Tongue (tissue), 2 donors: ENCODE data around the gene SLC9A1. TPM values are rescaled to one million over a fixed set of nuclear protein-coding genes. Genes with fewer than 3 reads are reported as not detected.
A peak's percentile ranks its signal among the peaks of the same experiment; 100 is the strongest.

Experiments
- DNase-seq: peaks from one replicate; pipeline ENCODE4 v3.0.0-alpha.2; 2015
- total RNA-seq: library from RNA; depleted of rRNA; stranded (reverse); fragments of >200 nt; gene quantifications from one replicate; pipeline ENCODE4 v1.2.3, GENCODE V29; 2014

The SLC9A1 gene
- total RNA-seq, 1 donor from 2014 or later, result 6.4 TPM

DNA sequence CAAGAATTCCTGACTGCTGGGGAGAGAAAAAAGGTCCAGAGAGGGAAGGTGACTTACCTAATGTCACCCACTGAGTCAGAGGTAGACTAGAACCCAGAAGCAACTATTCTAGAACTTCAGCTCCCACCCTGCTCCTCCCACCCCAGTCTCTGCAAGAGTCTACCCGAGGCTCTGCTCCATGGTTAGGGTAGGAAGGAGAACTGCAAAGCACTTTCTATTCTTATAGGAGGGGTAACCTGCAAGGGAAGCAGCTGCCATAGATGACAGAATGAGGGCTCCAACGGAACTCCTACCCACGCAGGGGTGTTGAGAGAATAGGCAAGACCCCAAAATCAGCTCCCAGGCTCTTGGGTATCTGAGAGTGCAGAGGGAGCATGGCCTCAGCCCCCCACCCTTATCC is 4.3 kb downstream of the SLC9A1 start:
- no peak for DNase-seq

DNA sequence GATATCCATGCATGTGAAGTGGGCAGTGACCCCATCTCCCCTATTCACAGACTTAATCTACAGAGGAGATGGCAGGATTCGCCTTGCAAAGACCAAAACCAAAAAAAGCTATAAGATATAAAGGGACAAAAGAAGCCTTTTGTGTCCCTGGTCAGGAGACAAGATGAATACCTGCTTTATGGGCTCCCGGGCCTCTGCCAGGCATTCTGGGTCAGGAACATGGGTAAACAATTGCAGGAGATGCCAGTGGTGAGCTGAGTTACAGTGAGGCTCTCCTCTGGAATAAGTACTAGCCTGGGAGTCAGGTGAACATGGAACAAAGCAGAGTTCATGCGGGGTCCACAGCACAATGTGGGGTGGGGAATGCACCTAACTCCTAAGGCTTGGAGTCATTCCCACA is 4.7 kb downstream of the SLC9A1 start:
- no peak for DNase-seq

DNA sequence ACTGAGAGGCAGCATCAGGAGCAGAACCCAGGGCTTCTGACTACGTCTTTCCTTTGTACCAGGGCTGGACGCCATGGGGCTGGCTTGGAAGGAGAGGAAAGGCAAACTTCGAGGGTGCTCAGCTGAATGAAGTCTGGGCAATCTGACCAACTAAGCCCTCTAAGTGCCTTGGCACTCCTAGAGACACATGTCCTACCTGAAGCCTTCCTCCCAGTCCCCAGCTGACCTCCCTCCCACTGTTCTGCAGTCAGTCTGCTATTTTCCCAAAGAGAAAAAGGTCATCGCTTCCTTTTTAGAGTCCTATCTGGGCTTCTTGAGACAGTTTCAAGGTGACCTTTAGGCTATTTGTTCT is 5.2 kb downstream of the SLC9A1 start:
- DNase-seq, result no peak

DNA sequence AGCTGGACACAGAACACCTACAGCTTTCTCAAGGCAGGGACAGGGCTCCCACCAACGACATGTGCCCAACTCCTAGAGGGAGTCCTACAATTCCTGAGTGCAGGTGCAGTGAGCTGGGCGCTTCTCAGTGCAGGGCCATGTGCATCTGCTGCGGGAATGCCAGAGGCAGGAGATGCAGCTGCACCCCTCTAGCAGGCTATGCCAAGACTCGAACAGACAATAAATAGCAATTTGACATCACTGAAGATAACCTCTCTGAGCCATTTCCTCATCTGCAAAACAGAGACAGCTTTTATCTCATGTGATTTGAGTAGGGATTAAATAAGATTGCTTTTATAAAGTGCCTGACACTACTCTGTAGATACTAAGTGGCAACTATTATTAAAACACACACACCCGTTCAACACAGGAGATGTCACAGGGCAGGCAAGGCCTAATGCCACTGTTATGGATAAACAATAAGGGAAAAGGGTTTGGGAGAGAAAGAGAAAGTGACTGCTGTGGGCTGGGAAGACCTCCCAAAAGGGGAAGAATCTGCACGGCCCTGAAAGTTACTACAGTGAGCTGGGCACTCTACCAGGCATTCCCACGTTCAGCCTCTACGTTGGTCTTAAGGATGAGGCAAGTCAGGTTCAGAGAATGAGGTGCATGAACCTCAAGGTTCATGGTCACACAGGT is 5.7 kb downstream of the SLC9A1 start:
- DNase-seq, result no peak

DNA sequence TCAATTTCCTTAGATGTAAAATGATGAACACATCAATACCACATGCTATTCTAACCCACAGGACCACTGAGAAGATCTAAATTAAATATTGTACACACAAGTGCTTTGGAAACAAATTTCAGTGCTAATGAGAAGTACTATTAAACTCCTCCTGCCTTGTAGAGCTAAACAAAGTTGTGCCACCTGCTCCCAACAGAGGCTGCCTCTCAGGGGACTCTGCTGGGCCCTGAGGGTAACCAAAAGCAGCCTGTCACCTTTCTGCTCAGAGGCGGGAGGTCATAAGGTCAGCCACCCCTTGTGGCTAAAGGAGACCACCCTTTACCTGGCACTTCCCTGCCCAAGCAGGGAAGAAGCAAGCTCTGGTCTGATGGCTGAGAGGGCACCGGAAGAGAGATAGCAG is 6.3 kb downstream of the SLC9A1 start:
- no peak for DNase-seq

DNA sequence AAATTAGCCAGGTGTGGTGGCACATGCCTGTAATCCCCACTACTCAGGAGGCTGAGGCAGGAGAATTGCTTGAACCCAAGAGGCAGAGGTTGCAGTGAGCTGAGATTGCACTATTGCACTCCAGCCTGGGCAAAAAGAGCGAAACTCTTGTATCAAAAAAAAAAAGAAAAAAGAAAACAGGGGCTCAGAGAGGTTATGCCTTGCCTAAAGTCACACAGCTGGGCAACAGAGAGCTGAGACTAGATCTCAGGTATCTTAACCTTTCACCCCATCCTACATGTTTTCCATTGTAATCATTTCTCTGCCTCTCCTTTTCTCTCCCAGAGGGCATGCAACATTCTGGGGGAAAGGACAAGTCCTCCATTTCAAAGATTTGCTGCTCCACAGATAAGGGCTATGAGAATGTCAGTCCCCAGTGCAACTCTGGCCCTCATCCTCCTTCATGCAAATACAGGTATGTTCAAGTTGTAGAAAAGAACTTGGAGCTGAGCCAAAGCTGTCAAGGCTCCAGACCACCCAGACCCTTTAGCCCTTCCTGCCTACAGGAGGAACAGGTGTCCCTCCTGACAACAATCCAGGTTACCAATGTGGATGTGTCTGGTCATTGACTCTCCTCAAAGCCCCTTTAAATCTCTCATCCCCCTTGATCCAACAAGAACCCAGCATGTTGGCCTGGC is 6.9 kb downstream of the SLC9A1 start:
- DNase-seq, result no peak

DNA sequence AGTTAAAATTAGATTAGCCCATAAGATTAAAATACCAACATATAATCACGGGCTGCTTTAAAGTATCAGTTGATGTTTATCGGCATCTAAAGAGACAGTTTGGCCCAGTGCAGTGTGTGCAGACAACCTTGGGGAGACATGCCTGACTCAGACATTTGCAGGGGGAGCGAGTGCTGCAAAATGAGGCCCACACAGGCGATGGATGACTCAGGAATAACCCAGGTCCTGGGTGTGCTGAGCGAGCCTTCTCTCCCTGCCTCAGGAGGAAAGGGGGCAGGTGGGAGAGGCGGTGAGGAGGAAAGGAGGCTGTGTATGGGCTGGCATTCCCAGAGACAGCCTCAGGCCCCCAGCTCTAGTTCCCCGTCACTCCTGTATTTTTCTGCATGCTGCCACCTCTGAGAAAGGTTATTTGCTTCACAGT is 9.0 kb downstream of the SLC9A1 start:
- no peak for DNase-seq

DNA sequence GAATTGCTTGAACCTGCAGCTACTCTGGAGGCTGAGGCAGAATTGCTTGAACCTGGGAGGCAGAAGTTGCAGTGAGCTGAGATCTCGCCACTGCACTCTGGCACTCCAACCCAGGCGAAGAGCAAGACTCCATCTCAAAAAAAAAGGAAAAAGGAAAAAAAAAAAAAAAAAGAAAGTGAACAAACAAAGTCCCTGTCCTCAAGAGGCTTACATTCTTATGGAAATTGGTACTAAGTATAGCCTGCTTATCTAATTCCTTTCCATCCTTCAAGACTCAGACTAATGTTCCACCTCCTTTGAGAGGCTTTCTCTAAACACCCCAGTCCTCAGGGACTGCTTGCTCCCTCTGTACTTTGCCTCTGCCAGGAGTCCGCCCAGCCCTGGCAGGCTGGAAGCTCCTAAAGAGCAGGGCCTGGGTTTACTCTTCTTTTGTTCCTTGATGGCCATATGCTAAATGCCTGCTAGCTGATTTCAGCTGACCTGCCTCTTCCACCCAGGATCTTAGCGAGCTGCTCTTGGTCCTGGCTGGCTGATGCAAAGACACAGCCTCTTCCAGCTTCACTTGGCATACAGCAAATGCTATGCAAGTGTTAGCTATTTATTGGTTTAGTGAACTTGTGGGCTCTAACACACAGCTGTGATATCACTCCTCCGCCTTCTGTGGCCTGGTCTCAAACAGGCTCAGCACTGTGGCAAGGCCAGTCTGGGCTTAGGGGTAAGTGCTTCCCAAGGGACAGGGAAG is 9.8 kb downstream of the SLC9A1 start:
- peak; percentile 75 for DNase-seq

DNA sequence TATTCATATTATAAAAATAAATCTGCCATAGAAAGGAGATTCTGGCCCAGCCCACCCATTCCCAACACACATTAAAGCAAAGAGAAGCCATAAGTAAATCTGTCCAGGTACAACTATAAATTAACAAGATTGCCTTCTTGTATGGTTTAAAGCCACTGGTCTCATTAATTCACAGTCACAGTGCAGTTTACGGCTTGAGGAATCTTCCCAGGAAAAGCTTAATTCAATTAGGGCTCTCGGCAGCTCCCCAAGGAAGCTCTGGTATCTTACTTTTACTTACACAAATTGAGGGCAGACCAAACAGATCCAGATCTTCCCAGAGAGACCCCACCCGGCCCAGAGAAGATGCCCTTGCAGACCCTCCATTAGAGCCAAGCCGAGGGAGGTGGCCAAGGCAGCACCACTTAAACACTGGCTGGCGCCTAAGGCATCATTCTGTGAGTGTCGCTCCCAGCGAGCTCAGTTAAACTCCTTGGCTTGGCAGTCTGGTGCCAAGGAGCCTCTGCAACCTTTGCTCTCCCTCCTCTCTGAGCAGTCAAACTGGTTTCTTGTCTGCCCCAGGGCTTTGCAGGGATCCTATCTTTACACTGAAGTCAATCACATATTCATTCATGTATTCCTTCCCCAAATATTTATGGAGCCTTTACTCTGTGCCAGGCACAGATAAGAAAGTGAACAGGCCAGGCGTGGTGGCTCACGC is 10.7 kb downstream of the SLC9A1 start:
- no peak for DNase-seq

DNA sequence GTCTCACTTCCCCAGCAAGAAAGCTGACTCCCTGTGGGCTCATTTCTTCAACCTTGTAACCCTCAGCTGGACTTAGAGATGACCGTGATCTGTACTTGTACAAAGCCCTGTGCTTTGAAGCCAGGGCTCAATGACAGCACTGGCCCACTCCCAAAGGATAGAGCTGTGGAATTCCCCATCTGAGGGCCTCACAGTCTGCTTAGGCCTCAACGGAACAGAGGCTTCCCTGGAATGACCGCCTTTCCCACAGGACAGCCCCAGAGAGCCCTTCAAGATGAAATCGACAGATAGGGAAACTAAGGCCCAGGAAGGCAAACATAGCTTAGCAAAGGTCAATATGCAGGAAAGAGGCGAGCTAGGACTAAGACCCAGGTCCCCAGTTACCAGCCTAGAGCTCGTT is 11.5 kb downstream of the SLC9A1 start:
- DNase-seq, result no peak

DNA sequence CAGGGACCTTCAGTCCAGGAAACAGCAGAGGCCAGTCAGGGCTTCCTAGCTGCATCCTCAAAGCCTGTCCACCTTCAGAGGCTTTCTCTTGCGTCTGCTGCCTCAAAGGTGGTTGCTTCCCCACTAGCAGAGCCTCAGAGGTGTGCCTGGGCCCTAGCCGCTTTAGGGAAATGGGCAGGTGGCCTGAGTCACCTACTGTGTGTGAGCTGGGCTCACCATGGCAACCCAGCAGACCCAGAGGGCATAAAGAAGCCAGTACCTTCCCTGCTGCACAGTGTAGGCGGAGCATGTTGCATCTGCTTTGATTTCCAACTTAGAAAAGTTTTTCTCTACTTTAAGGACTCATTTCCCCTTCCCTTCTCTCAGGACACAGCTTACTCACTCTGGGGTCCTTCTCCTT is 12.5 kb downstream of the SLC9A1 start:
- DNase-seq, result no peak

DNA sequence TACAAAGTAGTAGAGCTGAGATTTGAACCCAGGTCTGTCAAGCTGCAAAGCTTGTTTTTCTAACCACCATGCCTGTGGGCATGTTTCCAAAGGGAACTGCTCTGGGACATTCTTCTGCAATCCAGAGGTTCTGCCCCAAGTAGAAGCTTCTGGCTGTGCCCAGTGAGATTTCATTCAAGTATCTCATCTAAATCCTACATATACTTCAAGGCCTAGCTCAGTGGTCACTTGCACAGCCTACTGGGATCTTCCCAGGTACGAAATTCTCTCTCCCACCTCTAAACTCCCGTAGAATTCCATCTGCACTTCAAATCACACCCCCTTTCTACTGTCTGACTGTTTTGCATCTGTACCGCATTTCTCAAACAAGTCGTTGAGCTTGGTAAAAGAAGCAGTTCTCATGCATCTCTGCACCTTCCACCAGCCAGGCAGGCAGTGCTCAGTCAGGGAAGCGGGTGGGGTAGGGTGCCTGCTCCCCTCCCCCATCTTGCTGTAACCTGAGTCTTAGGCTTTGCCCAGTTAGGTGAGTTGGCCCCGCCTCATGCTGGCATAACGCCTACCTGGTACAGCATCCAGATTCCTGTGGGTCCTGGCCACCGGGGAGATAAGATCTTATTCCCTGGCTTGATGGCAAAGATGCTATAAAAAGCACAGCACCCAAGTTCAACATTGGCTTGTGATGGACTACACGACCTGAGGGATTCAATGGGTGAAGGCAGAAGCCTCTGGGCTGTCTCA is 13.5 kb downstream of the SLC9A1 start:
- no peak for DNase-seq

DNA sequence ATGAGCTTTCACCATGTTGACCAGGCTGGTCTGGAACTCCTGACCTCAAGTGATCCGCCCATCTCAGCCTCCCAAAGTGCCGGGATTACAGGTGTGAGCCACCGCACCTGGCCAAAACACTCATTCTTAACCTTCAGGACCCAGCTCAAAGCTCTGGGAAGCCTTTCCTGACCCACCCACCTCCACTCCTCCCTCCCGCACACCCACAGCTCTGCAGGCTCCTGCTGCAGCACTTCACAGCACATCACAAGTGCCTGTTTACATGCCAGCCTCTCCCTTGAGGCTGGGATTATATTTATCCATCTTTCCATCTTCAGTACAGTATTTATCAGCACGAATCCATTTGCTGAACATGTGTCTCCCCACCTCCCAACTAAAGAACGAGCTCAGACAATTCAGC is 14.9 kb downstream of the SLC9A1 start:
- DNase-seq, result no peak

DNA sequence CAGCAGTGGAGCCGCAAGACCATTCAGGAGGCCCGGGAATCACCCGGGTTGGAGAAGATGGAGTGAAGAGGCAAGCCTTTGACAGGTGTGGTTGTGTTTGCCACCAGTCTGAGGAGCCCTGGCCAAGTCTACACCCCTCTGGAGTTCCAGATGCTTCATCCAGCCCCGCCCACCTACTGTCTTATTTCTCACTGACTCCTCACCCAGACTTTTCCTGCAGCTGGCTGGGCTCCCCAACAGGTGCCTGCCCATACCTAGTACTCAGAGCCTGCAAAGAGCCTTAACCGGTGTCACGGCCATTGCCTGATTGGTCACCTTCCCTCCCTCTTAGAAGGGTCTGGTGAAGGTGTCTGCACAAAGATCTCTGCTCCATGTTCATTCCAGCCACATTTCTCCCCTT is 16.0 kb downstream of the SLC9A1 start:
- no peak for DNase-seq

DNA sequence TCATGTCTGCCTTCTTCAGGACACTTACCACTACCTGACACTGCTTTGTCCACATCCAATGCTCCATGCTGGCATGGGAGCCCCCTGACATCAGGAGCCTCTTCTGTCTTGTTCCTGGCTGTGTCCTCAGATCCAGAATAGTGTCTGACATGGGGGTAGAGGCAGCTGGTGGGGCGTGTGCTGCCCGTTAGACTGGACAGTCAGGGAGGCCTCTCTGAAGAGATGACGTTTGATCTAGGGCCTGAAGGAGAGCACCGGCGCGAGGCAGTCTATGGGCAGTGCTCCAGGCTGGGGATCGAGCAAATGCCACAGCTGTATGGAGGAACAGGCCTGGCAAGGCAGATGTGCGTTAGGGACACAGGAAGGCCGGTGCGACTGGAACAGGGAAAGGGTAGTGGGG is 16.6 kb downstream of the SLC9A1 start:
- DNase-seq, result no peak

DNA sequence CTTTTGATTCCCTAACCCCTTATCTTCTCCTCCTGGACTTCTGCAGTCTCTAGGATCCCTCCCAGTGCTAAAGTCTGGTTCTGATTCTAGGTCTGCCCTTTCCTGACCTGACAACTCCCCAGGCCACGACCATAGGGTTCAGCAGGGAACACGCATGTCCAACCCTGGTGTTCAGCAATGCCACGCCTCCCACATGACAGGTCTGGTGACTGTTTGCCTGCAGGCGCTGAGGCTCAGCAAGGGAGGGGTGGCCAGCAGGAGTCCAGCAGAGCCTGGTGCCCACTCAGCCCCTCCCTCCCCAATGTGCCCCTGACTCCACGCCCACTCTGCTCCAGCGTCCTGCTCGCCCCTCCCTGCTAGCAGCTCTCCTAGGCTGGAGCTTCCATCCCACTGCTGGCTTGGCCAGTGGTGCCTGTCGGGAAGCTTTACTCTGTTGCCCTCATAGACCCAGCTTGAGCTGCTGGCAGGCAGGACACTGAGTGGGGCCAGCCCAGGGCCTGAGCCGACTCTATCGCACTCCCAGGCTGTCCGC is 17.3 kb downstream of the SLC9A1 start:
- no peak for DNase-seq

DNA sequence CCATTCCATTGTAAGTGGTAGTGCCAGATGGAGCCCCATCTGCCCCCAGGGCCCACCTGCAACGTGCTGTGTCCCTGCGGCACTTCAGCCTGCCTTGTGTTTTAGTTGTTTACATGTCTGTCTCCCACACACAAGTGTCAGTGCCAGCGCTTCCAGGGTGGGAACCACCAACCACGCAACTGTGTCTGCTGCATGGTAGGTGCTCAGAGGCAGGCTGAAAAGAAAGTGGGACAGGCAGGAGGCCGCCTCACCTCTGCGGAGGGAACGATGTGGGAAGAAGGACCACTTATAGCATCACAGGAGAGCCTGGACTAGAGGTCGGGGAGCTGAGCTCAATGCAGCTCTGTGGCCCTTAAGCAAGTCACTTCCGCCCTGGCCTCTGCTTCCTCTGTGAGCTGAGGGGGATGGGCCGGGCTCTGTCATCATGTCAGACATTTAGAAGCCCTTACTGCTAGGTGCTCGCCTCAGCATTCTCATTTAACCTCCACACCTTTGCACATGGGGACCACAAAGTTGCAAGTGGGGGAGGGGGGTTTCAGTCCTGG is 17.9 kb downstream of the SLC9A1 start:
- DNase-seq, result no peak

DNA sequence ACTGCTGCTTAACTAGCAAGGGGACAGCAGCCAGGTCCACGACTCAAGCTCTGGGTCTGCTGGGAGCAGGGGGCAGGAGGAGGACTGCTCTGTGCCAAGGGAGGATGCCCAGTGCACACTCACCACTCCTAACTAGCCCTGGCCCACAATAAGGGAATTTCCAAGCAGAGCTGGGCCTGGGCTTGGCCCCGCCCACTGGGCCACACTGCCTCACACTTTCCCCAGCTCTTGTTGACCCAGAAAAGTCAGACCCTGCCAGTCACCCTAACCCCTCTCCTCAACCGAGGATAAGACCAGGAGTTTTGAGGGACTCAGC is 18.7 kb downstream of the SLC9A1 start:
- DNase-seq, result no peak

DNA sequence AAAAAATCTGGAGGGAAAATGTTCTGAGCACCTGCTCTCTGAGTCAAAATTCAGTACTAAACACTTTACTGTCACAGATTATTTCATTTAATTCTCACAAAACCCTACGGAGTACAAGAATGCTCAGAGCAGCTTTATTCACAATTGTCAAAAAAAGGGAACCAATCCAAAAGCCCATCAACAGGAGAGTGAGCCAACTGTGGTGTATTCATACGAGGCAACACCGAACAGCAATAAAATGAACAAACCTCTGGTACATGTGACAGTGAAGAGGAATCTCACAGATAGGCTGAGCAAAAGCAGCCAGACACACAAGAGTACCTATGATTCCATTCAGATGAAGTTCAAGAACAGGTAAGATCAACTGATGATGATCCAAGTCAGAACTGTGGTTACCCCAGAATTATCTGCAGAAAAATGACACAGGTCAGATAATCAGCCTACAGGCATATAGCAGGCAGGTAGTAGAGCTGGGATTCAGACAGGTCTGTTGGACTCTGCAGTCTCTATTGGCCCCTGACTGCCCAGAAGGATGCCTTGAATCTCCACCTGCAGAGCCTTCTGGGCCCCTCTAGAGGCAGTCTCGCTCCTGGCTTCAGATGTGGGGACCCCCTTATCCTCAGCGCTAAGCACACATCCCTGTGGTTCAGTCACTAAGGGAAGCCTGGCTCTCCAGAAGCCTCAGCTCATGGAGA is 19.2 kb downstream of the SLC9A1 start:
- no peak for DNase-seq

DNA sequence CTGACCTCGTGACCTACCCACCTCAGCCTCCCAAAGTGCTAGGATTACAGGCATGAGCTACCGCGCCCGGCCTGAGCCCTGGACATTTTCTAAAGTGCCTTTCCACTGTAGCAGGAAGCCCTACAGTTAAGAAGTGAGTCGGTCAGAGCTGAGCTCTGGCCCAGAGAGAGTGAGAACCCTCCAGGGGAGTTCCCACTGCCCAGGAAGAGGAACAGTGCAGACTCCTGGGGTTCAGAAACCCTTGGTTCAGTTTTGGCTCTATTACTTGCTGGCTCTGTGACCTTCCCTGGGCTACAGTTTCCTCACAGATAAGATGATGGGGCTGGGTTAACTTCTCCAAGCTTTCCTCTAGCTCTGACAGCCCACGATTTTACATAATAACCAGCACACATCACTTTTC is 20.9 kb downstream of the SLC9A1 start:
- DNase-seq, result no peak

DNA sequence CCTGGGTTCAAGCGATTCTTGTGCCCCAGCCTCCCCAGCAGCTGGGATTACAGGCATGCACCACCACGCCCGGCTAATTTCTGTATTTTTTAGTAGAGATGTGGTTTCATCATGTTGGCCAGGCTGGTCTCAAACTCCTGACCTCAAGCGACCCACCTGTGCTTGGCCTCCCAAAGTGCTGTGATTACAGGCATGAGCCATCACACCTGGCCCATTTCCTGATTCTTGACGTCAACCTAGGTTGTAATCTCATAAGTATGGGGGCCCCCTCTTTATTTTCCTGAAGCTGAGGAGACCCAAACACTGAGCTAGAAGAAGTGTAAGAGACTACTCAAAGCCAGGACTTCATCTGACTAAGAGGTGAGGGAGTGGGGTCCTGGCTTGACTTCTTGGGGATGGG is 21.8 kb downstream of the SLC9A1 start:
- DNase-seq, result no peak
